Hippocampal formation (tissue), 2 donors: Measurements from ENCODE around the gene CORO7.

Experiments used
- DNase-seq, 2 donors: peaks; one replicate each; lab custom pipeline; 2025; lab: John Stamatoyannopoulos, UW

CORO7 gene

DNA sequence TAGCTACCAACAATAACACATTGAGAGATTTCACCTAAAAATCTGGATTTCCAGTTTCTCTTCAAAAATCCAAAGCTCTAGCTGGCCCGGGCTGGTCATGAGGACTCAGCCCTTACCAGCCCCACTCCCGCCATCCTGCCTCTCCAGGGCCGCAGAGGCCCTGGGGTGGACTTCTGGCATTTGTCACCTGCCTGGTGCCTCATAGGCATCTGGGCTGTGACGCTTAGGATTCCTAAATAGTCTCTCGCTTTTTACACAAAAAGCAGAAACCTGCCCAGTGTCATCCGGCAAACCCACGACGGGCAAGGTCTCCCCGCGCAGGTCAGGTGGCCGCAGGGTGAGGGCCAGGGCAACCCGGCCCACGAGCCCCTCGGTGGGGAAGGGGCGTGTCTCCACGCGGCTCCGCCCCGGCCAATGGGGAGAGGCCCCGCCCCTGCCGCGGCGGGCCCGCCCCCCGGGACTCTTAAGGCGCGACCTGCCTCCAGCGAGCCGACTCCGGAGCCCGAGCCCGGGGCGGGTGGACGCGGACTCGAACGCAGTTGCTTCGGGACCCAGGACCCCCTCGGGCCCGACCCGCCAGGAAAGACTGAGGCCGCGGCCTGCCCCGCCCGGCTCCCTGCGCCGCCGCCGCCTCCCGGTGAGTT lies 44.9 kb downstream of the CORO7 start, which contains the start of gene VASN:
TSS of gene VASN (plus strand) at position 492 of the 644 bp plus-strand sequence. CDS start 9,030 bp downstream, outside the sequence.
- DNase-seq, result peak; percentile 28 to 48

DNA sequence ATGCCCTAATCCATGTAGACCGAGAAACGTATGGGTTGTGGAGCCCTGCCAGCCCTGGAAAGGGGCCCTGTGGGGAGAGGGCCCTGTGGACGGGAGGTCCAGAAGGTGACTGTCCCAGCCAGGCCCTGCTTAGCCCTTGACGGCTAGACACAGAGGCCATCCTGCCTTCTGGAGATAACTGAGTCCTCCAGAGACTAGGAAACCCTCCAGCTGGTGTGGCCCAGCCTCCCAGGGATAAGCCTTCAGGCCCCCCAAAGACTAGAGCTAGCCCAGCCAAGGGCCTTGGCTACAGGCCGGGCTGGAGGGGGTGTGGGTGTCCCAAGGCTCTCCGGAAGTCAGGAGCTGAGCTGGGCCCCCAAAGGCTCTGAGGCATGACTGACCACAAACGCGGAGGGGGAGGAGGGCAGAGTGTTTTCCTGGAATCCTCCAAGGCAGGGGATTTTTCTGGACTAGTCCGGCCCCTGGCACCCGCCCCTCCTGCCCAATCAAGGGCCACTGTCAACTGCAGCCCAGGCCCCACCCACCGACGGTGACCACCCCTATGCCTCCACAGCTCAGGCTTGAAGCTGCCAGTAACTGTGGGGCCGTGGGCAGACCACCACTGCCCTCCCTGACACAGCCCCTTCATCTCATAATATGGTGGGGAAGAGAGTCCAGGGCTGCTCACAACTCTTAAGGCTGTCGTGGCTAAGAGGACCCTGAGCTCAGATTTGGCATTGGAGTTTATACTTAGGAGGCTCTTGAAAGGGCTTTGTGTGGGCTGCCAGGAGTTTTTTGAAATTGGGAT lies 45.6 kb downstream of the CORO7 start:
- peak in 1 of 2 donors; percentile 24 for DNase-seq

GRCh38 chr16:4370151-4370550 lies 46.2 kb downstream of the CORO7 start:
- no peak for DNase-seq

DNA sequence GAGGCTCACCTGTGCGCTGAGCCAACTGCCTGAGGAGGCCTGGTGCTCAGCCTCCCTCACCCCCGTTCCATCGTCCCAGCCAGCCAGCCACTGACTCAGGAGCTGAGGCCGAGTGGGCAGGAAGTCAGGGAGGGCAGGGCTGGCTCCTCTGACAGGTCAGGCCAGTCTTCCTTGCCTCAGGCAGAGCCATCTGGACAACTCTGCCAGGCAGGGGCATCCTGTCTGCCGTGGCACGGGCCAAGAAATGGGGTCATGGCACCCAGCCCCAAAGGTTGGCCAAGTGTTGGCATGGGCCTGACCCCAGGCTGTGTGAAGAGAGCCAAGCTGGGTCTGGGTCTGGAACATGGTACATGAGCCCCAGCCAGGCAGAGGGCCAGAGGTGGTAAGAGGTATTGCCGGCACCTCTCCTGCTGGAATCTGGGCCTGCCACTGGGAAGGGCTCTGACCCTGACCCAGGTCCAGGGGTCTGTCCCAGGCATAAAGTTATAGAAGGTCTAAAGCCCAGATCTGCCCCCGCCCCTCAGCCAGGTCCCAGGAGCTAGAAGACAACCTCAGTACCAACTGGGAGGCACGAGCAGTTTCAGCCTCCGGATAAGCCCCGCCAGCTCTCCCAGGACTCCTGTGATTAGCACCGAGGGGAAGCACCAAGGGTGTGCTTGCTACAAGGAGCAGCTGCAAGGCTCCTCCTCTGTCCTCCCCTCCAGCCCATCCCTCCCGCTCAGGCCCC lies 47.2 kb downstream of the CORO7 start:
- DNase-seq, result no peak

- no peak for DNase-seq
These were observed 49.0 kb downstream of the CORO7 start for GRCh38 chr16:4367393-4367856.

DNA sequence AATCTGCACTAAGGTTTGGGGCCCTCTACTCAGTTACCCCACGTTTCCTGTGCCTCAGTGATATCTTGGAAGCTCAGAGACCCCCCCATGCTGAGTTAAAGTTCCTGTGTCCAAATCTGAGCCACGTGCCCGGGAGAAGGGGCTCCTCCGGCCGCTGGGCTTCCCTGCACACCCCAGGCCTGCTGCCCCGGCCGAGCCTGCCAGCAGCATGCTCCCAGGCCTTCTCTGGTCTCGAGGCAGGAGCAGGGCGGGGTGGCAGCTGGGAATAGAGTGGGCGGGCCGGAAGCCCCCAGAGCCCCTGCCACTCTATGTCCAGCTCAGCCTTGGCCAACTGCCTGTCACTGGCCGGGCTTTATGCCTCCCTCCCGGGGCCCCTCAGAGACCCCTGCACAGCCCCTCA lies 50.4 kb downstream of the CORO7 start:
- no peak for DNase-seq

GRCh38 chr16:4365615-4366014 lies 50.8 kb downstream of the CORO7 start:
- DNase-seq, result no peak

DNA sequence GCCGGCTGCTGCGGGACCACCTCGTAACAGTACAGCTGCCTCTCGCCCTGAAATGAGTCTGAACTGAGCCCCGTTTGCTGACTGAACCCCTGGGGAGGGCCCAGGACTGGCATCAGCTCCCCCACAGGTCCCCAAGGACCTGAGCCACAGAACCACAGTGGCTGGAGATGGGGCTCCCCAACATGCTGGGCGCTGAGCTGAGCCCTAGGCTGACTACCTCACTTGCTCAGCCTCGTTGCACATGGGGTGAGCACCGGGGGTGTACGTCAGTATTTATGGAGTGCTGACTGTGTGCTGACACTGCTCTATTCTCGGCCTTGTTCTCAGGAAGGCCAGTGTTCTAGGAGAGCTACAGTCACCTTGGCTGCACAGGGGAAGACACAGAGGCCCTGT lies 51.4 kb downstream of the CORO7 start:
- DNase-seq, result no peak

DNA sequence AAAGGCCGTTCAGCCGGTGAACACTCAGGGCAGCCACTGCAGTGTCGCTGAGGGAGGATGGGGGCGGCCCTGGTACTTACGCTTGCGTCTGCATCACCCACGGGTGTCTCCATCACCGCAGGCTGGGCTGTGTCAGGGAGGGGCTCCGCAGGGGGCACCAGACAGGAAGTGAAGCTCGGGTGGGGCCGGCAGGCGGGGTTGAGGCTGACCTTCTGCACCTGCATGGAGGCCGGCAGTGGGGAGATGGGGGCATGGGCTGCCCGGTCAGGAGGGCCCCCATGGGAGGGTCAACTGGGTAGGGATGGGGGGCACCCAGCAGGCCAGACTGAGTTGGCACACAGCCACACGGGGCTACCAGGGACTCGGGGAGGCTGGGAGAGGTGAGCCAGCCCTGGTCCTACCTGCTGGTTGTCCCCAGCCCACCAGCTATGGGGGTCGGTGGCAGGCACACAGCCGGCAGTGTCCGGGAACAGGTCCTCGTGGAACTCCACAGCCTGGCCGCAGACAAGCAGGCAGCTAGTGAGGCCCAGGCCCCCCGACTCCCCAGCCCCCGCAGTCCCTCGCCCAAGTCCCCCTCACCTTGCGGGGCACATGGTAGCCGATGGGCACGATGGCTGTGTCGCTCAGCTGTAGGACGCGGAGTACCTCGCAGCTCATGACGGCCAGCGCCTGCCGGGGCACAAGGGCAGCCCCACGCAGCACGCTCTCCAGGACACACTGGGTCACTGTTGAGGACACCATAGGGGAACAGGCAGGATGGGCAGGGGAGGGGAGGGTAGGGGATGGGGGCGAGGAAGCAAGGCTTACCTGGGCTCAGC lies 52.0 kb downstream of the CORO7 start:
- no peak for DNase-seq

- peak in 1 of 2 donors; percentile 23 for DNase-seq
These were observed 53.8 kb downstream of the CORO7 start for GRCh38 chr16:4362476-4363135.

DNA sequence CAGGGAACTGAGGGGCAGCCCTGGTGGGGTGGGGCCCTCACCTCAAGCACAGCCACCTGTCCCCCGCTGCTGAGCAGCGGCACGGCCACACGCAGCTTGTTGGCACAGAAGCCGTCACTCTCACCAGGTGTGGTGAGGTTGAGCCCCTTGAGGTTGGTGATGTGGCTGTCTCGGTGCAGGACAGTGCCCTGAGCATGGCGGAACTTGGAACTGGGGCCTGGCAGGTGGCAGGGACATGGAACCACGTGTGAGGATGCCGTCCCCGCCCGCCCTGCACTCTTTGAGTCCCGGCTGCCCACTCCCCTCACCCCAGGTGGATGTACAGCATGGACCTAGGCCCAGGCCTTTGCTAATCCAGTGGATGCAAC lies 54.5 kb downstream of the CORO7 start:
- DNase-seq, result no peak

- no peak for DNase-seq
These were observed 55.1 kb downstream of the CORO7 start for GRCh38 chr16:4361033-4361943.

DNA sequence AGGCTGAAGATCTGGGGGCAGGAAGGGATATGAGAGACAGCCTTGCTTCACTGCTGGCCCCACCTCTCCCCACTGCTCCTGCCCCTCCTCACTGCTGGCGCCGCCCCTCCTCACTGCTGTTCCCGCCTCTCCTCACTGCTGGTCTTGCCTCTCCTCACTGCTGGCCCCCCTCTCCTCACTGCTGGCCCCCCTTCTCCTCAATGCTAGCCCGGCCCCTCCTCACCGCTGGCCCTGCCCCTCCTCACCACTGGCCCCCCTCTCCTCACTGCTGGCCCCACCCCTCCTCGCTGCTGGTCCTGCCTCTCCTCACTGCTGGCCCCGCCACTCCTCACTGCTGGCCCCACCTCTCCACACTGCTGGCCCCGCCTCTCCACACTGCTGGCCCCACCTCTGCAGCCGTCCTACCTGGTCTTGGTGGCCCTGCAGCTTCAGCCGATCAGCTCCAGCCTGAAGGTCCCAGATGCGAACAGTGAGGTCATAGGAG lies 55.8 kb downstream of the CORO7 start:
- no peak for DNase-seq

- no peak for DNase-seq
These were observed 56.5 kb downstream of the CORO7 start for GRCh38 chr16:4359914-4360313.

DNA sequence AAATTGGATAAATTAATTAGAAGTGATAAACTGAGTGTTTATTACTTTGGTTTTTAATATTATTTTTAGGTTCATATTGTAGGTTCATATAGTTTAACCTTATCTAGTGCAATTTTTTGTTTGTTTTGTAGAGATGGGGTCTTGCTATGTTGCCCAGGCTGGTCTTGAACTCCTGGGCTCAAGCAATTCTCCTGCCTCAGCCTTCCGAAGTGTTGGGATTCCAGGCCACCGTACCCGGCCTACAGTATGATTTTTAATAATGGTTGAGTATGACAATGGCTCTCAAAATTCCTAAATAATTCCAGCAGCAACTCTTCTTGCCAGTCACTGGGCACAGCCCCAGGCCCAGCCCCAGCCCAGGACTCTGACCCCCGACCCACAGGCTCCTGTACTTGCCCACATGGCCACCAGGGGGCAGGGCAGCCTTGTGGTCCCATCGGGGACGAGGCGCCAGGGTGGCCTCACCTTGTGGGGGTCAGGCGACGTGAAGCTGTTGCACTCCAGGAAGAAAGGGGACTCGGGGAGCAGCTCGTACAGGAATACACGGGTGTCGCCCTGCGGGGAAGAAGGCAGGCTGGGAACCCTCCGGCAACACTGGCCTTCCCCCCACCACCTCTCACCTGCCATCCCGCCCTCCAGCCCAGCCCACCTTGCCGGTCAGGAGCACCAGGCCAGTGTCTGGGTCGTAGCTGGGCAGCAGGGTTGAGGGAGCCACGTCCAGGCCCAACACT lies 57.4 kb downstream of the CORO7 start:
- peak in 1 of 2 donors; percentile 24 for DNase-seq

- no peak for DNase-seq
These were observed 58.2 kb downstream of the CORO7 start for GRCh38 chr16:4358236-4358635.

- DNase-seq, result no peak
These were observed 59.6 kb downstream of the CORO7 start for GRCh38 chr16:4356820-4357219.

DNA sequence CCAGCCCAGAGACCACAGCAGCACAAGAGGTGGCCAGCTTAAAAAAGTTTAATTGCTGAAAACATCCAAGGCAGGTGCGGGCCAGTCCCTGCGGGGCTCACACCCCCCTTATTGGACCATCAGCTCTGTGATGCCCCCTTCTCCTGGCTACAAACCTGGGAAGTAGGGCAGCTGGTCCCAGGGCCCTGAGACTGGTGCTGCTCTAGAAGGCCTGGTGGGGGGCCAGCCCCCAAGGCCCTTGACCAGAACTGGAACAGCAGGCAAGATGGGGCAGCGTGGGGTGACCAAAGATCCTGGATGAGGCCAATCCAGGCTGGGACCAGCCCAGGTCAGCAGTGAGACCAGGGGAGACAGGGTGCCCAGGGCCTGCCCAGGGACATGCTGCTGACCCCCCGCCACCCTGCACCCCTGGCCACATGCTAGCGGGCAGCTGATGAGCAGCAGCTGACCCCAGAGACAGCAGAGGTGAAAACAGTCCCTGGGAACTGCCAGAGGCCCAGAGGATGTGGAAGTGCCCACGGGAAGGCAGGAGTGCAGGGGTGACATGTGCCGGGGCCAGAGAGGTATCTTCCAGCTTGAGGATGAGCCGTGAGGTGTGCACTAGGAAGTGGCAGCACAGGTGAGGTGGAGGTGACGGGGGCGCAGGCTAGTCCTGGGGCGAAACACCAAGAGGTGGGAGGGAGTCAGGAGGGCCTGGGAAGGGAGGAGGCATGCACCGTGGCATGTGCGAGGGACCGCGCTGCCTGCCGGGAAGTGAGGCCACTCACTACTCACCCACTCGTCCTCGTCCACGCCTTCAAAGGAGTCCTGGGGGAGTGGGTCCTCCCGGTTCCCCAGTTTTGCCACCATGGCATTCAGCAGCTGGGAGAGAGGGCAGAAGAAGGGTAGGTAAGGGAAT lies 61.6 kb downstream of the CORO7 start:
- DNase-seq, result no peak
